Loucy (cell line): ENCODE measurements around the gene RBMS3.

Experiments used
- H2AFZ ChIP-seq: fragments of 200-600 bp; sonication (generic); 2 replicates; pipeline ENCODE4 v1.6.0; 2016; ENCODE audit warnings: antibody characterized with exemption, mild to moderate bottlenecking, low read length, moderate library complexity
- H3F3A ChIP-seq: fragments of 200-600 bp; 2 replicates; pipeline ENCODE4 v1.6.0; 2016; ENCODE audit warnings: antibody characterized with exemption, low read depth, mild to moderate bottlenecking
- H3K27me3 ChIP-seq: fragments of 200-600 bp; sonication (generic); 2 replicates; pipeline ENCODE4 v1.6.1; 2014; ENCODE audit warnings: low read length, mild to moderate bottlenecking; ENCODE audit not compliant: insufficient read depth, poor library complexity, severe bottlenecking
- H3K36me3 ChIP-seq: fragments of 200-600 bp; sonication (generic); 2 replicates; pipeline ENCODE4 v1.6.1; 2016; ENCODE audit warnings: low read length; ENCODE audit not compliant: insufficient read depth
- H3K4me1 ChIP-seq: fragments of 200-600 bp; sonication (generic); 2 replicates; pipeline ENCODE4 v1.5.1; 2014; ENCODE audit warnings: low read length, mild to moderate bottlenecking; ENCODE audit not compliant: insufficient read depth, poor library complexity, severe bottlenecking
- H3K4me2 ChIP-seq: fragments of 200-600 bp; sonication (generic); 2 replicates; pipeline ENCODE4 v1.6.0; 2014; ENCODE audit warnings: antibody characterized with exemption, low read length, low read depth, mild to moderate bottlenecking; ENCODE audit not compliant: poor library complexity, severe bottlenecking
- H3K4me3 ChIP-seq: fragments of 200-600 bp; sonication (generic); 2 replicates; pipeline ENCODE4 v1.5.1; 2014; ENCODE audit warnings: low read length, mild to moderate bottlenecking, mixed read lengths; ENCODE audit not compliant: poor library complexity, severe bottlenecking
- H3K79me2 ChIP-seq: fragments of 200-600 bp; sonication (generic); 2 replicates; pipeline ENCODE4 v1.6.1; 2014; ENCODE audit warnings: low read length; ENCODE audit not compliant: insufficient read depth
- H3K9ac ChIP-seq: fragments of 200-600 bp; sonication (generic); 2 replicates; pipeline ENCODE4 v1.6.0; 2014; ENCODE audit warnings: mild to moderate bottlenecking, low read depth, low read length, moderate library complexity; ENCODE audit not compliant: poor library complexity, severe bottlenecking
- H3K9me2 ChIP-seq: fragments of 200-600 bp; sonication (generic); replicated peaks from 2 replicates; pipeline ENCODE4 v1.6.1; 2016; ENCODE audit warnings: low read depth, low read length, mixed read lengths
- H3K9me3 ChIP-seq: fragments of 200-600 bp; sonication (generic); 2 replicates; pipeline ENCODE4 v1.6.1; 2014; ENCODE audit warnings: mild to moderate bottlenecking, antibody characterized with exemption, low read length, low read depth; ENCODE audit not compliant: insufficient read depth
- H4K20me1 ChIP-seq: fragments of 200-600 bp; sonication (generic); 2 replicates; pipeline ENCODE4 v1.6.0; 2014; ENCODE audit warnings: antibody characterized with exemption, low read length, mild to moderate bottlenecking; ENCODE audit not compliant: insufficient read depth, poor library complexity, severe bottlenecking
- CTCF ChIP-seq: fragments of 200-600 bp; sonication (generic); conservative IDR thresholded peaks from 2 replicates; pipeline ENCODE4 v1.5.1; 2014; ENCODE audit warnings: mild to moderate bottlenecking, antibody characterized with exemption, low read length
- EZH2phosphoT487 ChIP-seq: fragments of 200-600 bp; IDR thresholded peaks from 2 replicates; pipeline ENCODE4 v1.6.1; 2018; ENCODE audit warnings: antibody characterized with exemption, mild to moderate bottlenecking, moderate library complexity, borderline replicate concordance

The RBMS3 gene

GRCh38 chr3:29494305-29495036 is 213.6 kb downstream of the RBMS3 start:
- TF ChIP-seq EZH2phosphoT487 (no peak), CTCF (no peak)
- H3K4me3 ChIP-seq: no peak overlapping the region
- H3K9me3 ChIP-seq: no peaks in the 10 kb centered on the region
- H2AFZ ChIP-seq: no peak overlapping the region
- H3K27me3 ChIP-seq: no peaks in the 10 kb centered on the region
- H4K20me1 ChIP-seq: no peaks in the 10 kb centered on the region
- H3K9me2 ChIP-seq: no peaks in the 10 kb centered on the region
- H3F3A ChIP-seq: no peaks in the 10 kb centered on the region
- no peaks in the 10 kb centered on the region for H3K79me2 ChIP-seq
- H3K4me1 ChIP-seq: no peaks in the 10 kb centered on the region
- no peak overlapping the region for H3K4me2 ChIP-seq
- no peak overlapping the region for H3K9ac ChIP-seq
- H3K36me3 ChIP-seq: no peaks in the 10 kb centered on the region

- Histone ChIP-seq H3K9me2 (no peaks in the 10 kb centered on the region), H3K9ac (no peak overlapping the region), H3K79me2 (no peaks in the 10 kb centered on the region), H2AFZ (no peak overlapping the region), H4K20me1 (no peaks in the 10 kb centered on the region), H3K4me1 (no peaks in the 10 kb centered on the region), H3K4me2 (no peak overlapping the region), H3F3A (no peaks in the 10 kb centered on the region), H3K27me3 (no peaks in the 10 kb centered on the region), H3K4me3 (no peak overlapping the region), H3K36me3 (no peaks in the 10 kb centered on the region), H3K9me3 (no peaks in the 10 kb centered on the region)
- TF ChIP-seq EZH2phosphoT487: no peak
- no peak for TF ChIP-seq CTCF
These were observed 216.4 kb downstream of the RBMS3 start for GRCh38 chr3:29497282-29497681.

GRCh38 chr3:29502771-29503170 is 221.9 kb downstream of the RBMS3 start:
- H3F3A ChIP-seq: no peaks in the 10 kb centered on the region
- TF ChIP-seq CTCF (no peak), EZH2phosphoT487 (no peak)
- no peaks in the 10 kb centered on the region for H4K20me1 ChIP-seq
- H3K79me2 ChIP-seq: no peaks in the 10 kb centered on the region
- no peak overlapping the region for H3K4me3 ChIP-seq
- H3K9ac ChIP-seq: no peak overlapping the region
- H3K9me3 ChIP-seq: no peaks in the 10 kb centered on the region
- H3K9me2 ChIP-seq: no peaks in the 10 kb centered on the region
- no peak overlapping the region for H3K4me2 ChIP-seq
- H3K27me3 ChIP-seq: no peaks in the 10 kb centered on the region
- no peaks in the 10 kb centered on the region for H3K4me1 ChIP-seq
- no peaks in the 10 kb centered on the region for H3K36me3 ChIP-seq
- no peak overlapping the region for H2AFZ ChIP-seq
